Transverse colon (tissue), 4 donors: ENCODE results near the gene PPFIBP2. TPM values are rescaled to one million over a fixed set of nuclear protein-coding genes. Genes with fewer than 3 reads are reported as not detected.

Experiments
- DNase-seq: peaks from one replicate; pipeline ENCODE4 v3.0.0-alpha.2; 2019
- H3K27ac ChIP-seq, 4 donors: fragments of 200-600 bp; sonication (generic); 2 replicates each; pipeline ENCODE4 v1.5.1; 2016 to 2018; ENCODE audit warnings: inconsistent platforms in 4 of 4
- H3K27me3 ChIP-seq: fragments of 200-600 bp; sonication (generic); 2 replicates; pipeline ENCODE4 v1.5.1; 2017; ENCODE audit warnings: inconsistent platforms
- H3K36me3 ChIP-seq, 4 donors: fragments of 200-600 bp; sonication (generic); 2 replicates each; pipeline ENCODE4 v1.5.1; 2017 to 2019; ENCODE audit warnings: inconsistent platforms in 4 of 4
- H3K4me1 ChIP-seq, 4 donors: fragments of 200-600 bp; sonication (generic); 2 replicates each; pipeline ENCODE4 v1.5.1; 2017 to 2020; ENCODE audit warnings: inconsistent platforms in 4 of 4
- H3K4me3 ChIP-seq, 4 donors: fragments of 200-600 bp; sonication (generic); 1 replicate in 1 of 4; 2 replicates in 3 of 4; pipeline versions ENCODE4 v1.5.1 to v1.6.1; 2017 to 2019; ENCODE audit warnings: inconsistent platforms in 4 of 4
- H3K9me3 ChIP-seq, 2 donors: fragments of 200-600 bp; sonication (generic); 2 replicates each; pipeline ENCODE4 v1.5.1; 2017 to 2019; ENCODE audit warnings: inconsistent platforms in 2 of 2
- EP300 ChIP-seq: sonication (generic); formaldehyde crosslinking; IDR thresholded peaks from one replicate; pipeline ENCODE4 v1.6.1; 2017; ENCODE audit warnings: antibody characterized with exemption, low read depth
- POLR2A ChIP-seq: fragments of 450-650 bp; IDR thresholded peaks from one replicate; pipeline ENCODE4 v1.6.1; 2016; ENCODE audit warnings: antibody characterized with exemption, mild to moderate bottlenecking, moderate library complexity
- POLR2AphosphoS5 ChIP-seq, 3 donors: sonication (generic); formaldehyde crosslinking; IDR thresholded peaks; one replicate each; pipeline ENCODE4 v1.6.1; 2016; ENCODE audit warnings: antibody characterized with exemption in 3 of 3
- WGBS, 2 donors: methylation state at CpG; one replicate each; pipeline ENCODE4 v1.1.5; 2018; ENCODE audit warnings: low coverage in 1 of 2; 5-methylcytosine and 5-hydroxymethylcytosine counted together
- in situ Hi-C, 4 donors: fragments of 200-750 bp; cut with MboI; loops; one replicate each; pipeline versions ENCODE4 v1.15.0 to v1.15.1; 2017; ENCODE audit warnings: low sequenced_read_pairs in 3 of 4, low pct_ligation_motif_present in 1 of 4, low pct_unique_long_range_greater_than_20kb in 1 of 4
- intact Hi-C: fragments of 100-400 bp; cut with DNase I; formaldehyde crosslinking; loops from one replicate; pipeline ENCODE4 v1.15.1; 2023; ENCODE audit warnings: low total_unique reads
- total RNA-seq, 4 donors: library from RNA; depleted of rRNA; stranded (reverse); fragments of >200 nt; gene quantifications; one replicate each; pipeline ENCODE4 v1.1.0, GENCODE V29; 2016
- TF ChIP-seq, protein P1 (sequence below), 5 experiments: fragments of 200-600 bp in 3 of 5; fragments of 450-650 bp in 2 of 5; sonication (generic) in 3 of 5; IDR thresholded peaks; 1 replicate in 2 of 5; 2 replicates in 3 of 5; pipeline ENCODE4 v1.5.1; 2016 to 2017; ENCODE audit warnings: antibody characterized with exemption in 5 of 5, inconsistent platforms in 3 of 5, mild to moderate bottlenecking in 2 of 5, moderate library complexity in 1 of 5

Gene PPFIBP2
- total RNA-seq, 4 donors from 2014 or later, result 36.0 to 257 (median 83.3) TPM

DNA sequence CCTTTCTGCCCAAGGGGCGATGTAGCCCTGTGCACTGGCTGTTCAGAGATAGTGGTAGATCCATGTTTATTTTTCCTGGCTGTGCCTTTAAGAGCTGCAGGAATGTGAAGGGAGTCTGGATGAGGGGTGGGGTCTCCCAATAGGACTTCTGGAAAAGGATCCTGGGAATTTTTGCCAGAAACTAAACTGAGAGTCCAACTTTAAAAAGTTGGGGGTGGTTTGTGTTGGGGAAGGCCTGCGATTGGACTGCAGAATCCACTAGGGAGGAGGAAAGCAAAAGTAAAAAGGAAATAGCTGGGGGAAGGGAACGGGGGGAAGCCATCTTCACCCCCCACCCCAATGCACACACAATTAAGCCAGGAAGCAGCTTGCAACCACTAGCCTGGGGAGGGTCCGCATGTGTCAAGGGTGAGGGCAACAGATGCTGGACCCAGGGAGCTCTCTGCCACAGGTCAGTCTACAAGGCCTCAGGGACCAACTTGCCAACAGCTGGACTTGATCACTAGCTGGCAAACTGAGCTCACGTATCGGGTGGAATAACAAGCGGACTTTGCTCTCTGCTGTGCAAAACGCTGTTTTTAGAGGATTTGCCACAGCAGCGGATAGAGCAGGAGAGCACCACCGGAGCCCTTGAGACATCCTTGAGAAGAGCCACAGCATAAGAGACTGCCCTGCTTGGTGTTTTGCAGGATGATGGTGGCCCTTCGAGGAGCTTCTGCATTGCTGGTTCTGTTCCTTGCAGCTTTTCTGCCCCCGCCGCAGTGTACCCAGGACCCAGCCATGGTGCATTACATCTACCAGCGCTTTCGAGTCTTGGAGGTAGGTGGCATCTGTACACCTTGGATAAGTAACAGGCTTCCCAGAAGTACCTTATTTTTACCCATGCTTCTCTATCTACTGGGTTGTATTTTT, 28.4 kb upstream of the PPFIBP2 start, which contains the start of gene OLFML1:
Gene OLFML1 (plus strand): TSS at position 321 of the 912 bp plus-strand sequence. CDS start 370 bp downstream, at position 691.
- intact Hi-C loops (no loop called here), in situ Hi-C loops (no loop called here)
- Histone ChIP-seq H3K27ac (peak within 1 kb of the TSS; percentile 29 to 70 (median 58)), H3K27me3 (no peaks in the 10 kb centered on the region), H3K36me3 (no peaks in the 10 kb centered on the region), H3K4me1 (no peaks in the 10 kb centered on the region), H3K9me3 (no peaks in the 10 kb centered on the region), H3K4me3 (peak within 1 kb of the TSS in 3 of 4 donors; percentile 2 to 32 (median 16))
- WGBS, 2 donors, result 68 to 74% methylated on average over 2 to 15 of the region's 15 CpGs
- TF ChIP-seq POLR2A, result no peak
- TF ChIP-seq POLR2AphosphoS5 (IDR thresholded peaks at IDR 0.05), result no peak
- no peak for TF ChIP-seq EP300
- TF ChIP-seq, protein P1, sequence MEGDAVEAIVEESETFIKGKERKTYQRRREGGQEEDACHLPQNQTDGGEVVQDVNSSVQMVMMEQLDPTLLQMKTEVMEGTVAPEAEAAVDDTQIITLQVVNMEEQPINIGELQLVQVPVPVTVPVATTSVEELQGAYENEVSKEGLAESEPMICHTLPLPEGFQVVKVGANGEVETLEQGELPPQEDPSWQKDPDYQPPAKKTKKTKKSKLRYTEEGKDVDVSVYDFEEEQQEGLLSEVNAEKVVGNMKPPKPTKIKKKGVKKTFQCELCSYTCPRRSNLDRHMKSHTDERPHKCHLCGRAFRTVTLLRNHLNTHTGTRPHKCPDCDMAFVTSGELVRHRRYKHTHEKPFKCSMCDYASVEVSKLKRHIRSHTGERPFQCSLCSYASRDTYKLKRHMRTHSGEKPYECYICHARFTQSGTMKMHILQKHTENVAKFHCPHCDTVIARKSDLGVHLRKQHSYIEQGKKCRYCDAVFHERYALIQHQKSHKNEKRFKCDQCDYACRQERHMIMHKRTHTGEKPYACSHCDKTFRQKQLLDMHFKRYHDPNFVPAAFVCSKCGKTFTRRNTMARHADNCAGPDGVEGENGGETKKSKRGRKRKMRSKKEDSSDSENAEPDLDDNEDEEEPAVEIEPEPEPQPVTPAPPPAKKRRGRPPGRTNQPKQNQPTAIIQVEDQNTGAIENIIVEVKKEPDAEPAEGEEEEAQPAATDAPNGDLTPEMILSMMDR (IDR thresholded peaks at IDR 0.05), result no peak
- no peak for DNase-seq

DNA sequence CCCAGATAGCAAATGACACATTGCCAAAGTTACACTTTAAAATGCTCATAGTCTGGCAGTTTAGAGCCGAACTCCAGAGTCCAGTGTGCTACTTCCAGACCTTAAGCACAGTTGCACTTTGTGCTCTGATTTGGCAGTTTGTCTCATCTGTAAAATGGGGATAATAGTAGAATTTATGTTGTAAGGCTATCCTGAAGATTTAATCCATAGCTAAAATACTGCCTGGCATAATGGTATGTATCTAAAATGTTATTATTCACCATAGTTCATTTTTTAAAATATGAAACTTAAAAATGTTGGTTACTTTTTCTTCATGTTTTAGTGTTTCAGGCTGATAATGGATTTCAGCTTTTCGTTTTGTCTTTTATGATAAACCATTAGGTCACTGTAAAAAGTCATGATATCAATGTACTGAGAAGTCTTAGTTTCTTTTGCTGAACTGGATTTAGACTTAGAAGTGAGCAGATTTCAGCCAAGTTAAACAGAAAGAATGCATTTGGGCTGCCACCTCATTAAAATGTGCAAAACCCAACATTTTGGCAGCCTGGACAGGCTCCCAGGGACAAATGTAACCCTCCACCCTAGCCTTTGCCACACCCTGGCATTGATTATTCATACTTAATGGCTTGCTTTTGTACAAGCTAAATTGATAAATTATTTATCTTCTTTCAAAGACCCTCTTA, 27.6 kb upstream of the PPFIBP2 start:
- DNase-seq, result no peak
- intact Hi-C loops, result no loop called here
- in situ Hi-C loops, result no loop called here

DNA sequence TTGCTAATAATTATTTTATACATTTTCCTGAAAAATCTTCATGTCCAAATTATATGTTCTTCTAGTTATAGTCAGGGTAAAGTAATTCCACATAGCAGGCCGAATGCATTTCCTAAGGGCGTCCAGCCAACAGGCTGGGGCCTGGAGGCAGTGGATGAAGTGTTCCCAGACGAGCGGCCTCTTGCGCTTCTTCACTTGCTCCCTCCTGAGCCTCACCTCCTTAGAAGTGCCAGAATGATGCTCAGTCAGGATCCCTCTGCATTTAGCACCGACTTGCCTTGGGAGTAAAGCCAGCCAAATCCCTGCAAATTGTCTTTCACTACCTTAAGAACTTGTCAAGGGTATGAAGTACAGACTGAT, 27.0 kb upstream of the PPFIBP2 start:
- Histone ChIP-seq H3K27me3 (no peaks in the 10 kb centered on the region), H3K27ac (no peak overlapping the region), H3K9me3 (no peaks in the 10 kb centered on the region), H3K4me1 (no peaks in the 10 kb centered on the region), H3K4me3 (no peak overlapping the region), H3K36me3 (no peaks in the 10 kb centered on the region)
- in situ Hi-C loops (no loop called here), intact Hi-C loops (no loop called here)
- TF ChIP-seq POLR2AphosphoS5 (IDR thresholded peaks at IDR 0.05) (no peak), POLR2A (no peak), EP300 (no peak)
- TF ChIP-seq, protein P1 (IDR thresholded peaks at IDR 0.05), result no peak
- 54 to 65% methylated on average over 5 to 6 of the region's 6 CpGs for WGBS, 2 donors
- DNase-seq, result no peak

More for the DNA sequence above, 27.6 kb upstream of the PPFIBP2 start:
- TF ChIP-seq, protein P1 (IDR thresholded peaks at IDR 0.05), result no peak
- TF ChIP-seq POLR2AphosphoS5 (IDR thresholded peaks at IDR 0.05) (no peak), EP300 (no peak), POLR2A (no peak)
- H3K4me1 ChIP-seq, result no peaks in the 10 kb centered on the region
- H3K9me3 ChIP-seq, result no peaks in the 10 kb centered on the region
- peak overlapping the region in 3 of 4 donors; percentile 2 to 32 (median 16) for H3K4me3 ChIP-seq
- 75 to 81% methylated on average over 2 of the region's 2 CpGs for WGBS, 2 donors
- H3K36me3 ChIP-seq, result no peaks in the 10 kb centered on the region
- H3K27me3 ChIP-seq, result no peaks in the 10 kb centered on the region
- peak overlapping the region in 3 of 4 donors; percentile 29 to 70 (median 65) for H3K27ac ChIP-seq

DNA sequence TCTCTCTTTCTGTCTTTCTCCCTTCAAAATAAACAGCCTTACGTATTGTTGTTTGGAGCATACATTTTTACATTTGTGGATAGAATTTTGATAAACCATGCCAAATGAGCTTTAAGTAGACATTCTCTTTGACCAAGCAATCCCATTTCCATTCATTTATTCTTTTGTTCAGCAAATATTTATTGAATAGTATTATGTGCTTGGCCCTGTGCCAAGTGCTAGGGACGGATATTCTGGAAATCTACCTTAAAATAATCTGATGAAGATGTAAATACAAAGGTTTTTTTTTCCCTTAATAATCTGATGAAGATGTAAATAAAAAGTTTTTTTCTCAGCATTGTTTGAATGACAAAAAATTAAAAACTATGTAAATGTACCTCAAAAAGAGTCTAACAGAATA, 26.4 kb upstream of the PPFIBP2 start:
- H3K36me3 ChIP-seq, result no peaks in the 10 kb centered on the region
- no peak for DNase-seq
- H3K9me3 ChIP-seq, result no peaks in the 10 kb centered on the region
- no peaks in the 10 kb centered on the region for H3K27me3 ChIP-seq
- intact Hi-C loops, result no loop called here
- H3K4me1 ChIP-seq, result no peaks in the 10 kb centered on the region
- H3K27ac ChIP-seq, result no peak overlapping the region
- WGBS, 2 donors, result 53 to 61% methylated on average over 2 of the region's 2 CpGs
- in situ Hi-C loops, result no loop called here
- TF ChIP-seq, protein P1 (IDR thresholded peaks at IDR 0.05), result no peak
- TF ChIP-seq POLR2AphosphoS5 (IDR thresholded peaks at IDR 0.05) (no peak), POLR2A (no peak), EP300 (no peak)
- H3K4me3 ChIP-seq, result no peak overlapping the region
